Nephron (organoid): ENCODE data around the gene FKBP15.

Source experiments
- H3K27ac Mint-ChIP-seq, 3 experiments: 2 replicates each; pipeline ENCODE4 v1.8.0; 2020; ENCODE audit warnings: mixed read lengths in 3 of 3, mild to moderate bottlenecking in 2 of 3, moderate library complexity in 1 of 3
- H3K27me3 Mint-ChIP-seq: 2 replicates; pipeline ENCODE4 v1.8.0; 2021; ENCODE audit warnings: low read depth, mild to moderate bottlenecking, moderate library complexity, mixed read lengths
- H3K36me3 Mint-ChIP-seq: 2 replicates; pipeline ENCODE4 v1.8.0; 2020; ENCODE audit warnings: low read depth, mixed read lengths
- H3K4me1 Mint-ChIP-seq: 2 replicates; pipeline ENCODE4 v1.8.0; 2020; ENCODE audit warnings: mixed read lengths
- H3K4me3 Mint-ChIP-seq, 3 experiments: 2 replicates each; pipeline ENCODE4 v1.8.0; 2020; ENCODE audit warnings: mild to moderate bottlenecking in 3 of 3, mixed read lengths in 3 of 3, moderate library complexity in 2 of 3
- H3K9me3 Mint-ChIP-seq: 2 replicates; pipeline ENCODE4 v1.8.0; 2020; ENCODE audit warnings: mixed read lengths
- CTCF ChIP-seq, 3 experiments: fragments of 200-600 bp; sonication (generic); IDR thresholded peaks; one replicate each; pipeline ENCODE4 v1.5.0; 2021; ENCODE audit warnings: antibody characterized with exemption in 3 of 3; ENCODE audit not compliant: unreplicated experiment in 3 of 3

The FKBP15 gene

GRCh38 chr9:113219186-113219936, 1.7 kb downstream of the FKBP15 start:
- H3K4me3 Mint-ChIP-seq = peak overlapping the region; percentile 94 to 99 (median 99)
- no peaks in the 10 kb centered on the region for H3K27me3 Mint-ChIP-seq
- peaks cover 13% of the 10 kb centered on the region for H3K36me3 Mint-ChIP-seq
- H3K27ac Mint-ChIP-seq = peak overlapping the region in 2 of 3 experiments; percentile 47 to 95
- H3K4me1 Mint-ChIP-seq = peaks cover 26% of the 10 kb centered on the region
- no peaks in the 10 kb centered on the region for H3K9me3 Mint-ChIP-seq
- no peak for TF ChIP-seq CTCF (IDR thresholded peaks at IDR 0.05; ENCODE audit: unreplicated experiment in 3 of 3)

GRCh38 chr9:113216406-113216805, 4.7 kb downstream of the FKBP15 start:
- no peak overlapping the region for H3K27ac Mint-ChIP-seq
- no peaks in the 10 kb centered on the region for H3K27me3 Mint-ChIP-seq
- no peak for TF ChIP-seq CTCF (IDR thresholded peaks at IDR 0.05; ENCODE audit: unreplicated experiment in 3 of 3)
- peaks cover 30% of the 10 kb centered on the region for H3K36me3 Mint-ChIP-seq
- H3K4me1 Mint-ChIP-seq = peaks cover 8% of the 10 kb centered on the region
- H3K9me3 Mint-ChIP-seq = no peaks in the 10 kb centered on the region
- H3K4me3 Mint-ChIP-seq = no peak overlapping the region

- H3K27ac Mint-ChIP-seq = peak overlapping the region in 2 of 3 experiments; percentile 25 to 35
- H3K4me1 Mint-ChIP-seq = peaks cover 8% of the 10 kb centered on the region
- TF ChIP-seq CTCF (IDR thresholded peaks at IDR 0.05; ENCODE audit: unreplicated experiment in 3 of 3) = no peak
- H3K27me3 Mint-ChIP-seq = no peaks in the 10 kb centered on the region
- H3K9me3 Mint-ChIP-seq = no peaks in the 10 kb centered on the region
- H3K4me3 Mint-ChIP-seq = no peak overlapping the region
- H3K36me3 Mint-ChIP-seq = peaks cover 30% of the 10 kb centered on the region
These were observed 5.9 kb downstream of the FKBP15 start for GRCh38 chr9:113215132-113215531.

- H3K9me3 Mint-ChIP-seq = no peaks in the 10 kb centered on the region
- no peak overlapping the region for H3K27ac Mint-ChIP-seq
- no peak for TF ChIP-seq CTCF (IDR thresholded peaks at IDR 0.05; ENCODE audit: unreplicated experiment in 3 of 3)
- no peak overlapping the region for H3K4me3 Mint-ChIP-seq
- peaks cover 49% of the 10 kb centered on the region for H3K36me3 Mint-ChIP-seq
- no peaks in the 10 kb centered on the region for H3K27me3 Mint-ChIP-seq
- no peaks in the 10 kb centered on the region for H3K4me1 Mint-ChIP-seq
These were observed 10.3 kb downstream of the FKBP15 start for GRCh38 chr9:113210815-113211214.

- Mint-ChIP-seq H3K4me3 (no peak overlapping the region), H3K4me1 (no peaks in the 10 kb centered on the region), H3K27ac (no peak overlapping the region), H3K36me3 (peaks cover 67% of the 10 kb centered on the region), H3K27me3 (no peaks in the 10 kb centered on the region), H3K9me3 (no peaks in the 10 kb centered on the region)
- no peak for TF ChIP-seq CTCF (IDR thresholded peaks at IDR 0.05; ENCODE audit: unreplicated experiment in 3 of 3)
These were observed 15.2 kb downstream of the FKBP15 start for GRCh38 chr9:113205861-113206260.

- no peaks in the 10 kb centered on the region for H3K9me3 Mint-ChIP-seq
- H3K27me3 Mint-ChIP-seq = no peaks in the 10 kb centered on the region
- no peaks in the 10 kb centered on the region for H3K4me1 Mint-ChIP-seq
- H3K4me3 Mint-ChIP-seq = no peak overlapping the region
- H3K36me3 Mint-ChIP-seq = peaks cover 67% of the 10 kb centered on the region
- H3K27ac Mint-ChIP-seq = no peak overlapping the region
- TF ChIP-seq CTCF (IDR thresholded peaks at IDR 0.05; ENCODE audit: unreplicated experiment in 3 of 3) = no peak
These were observed 15.6 kb downstream of the FKBP15 start for GRCh38 chr9:113205432-113205831.
